ENCODE data around the gene ZNF57. TPM values are rescaled to one million over a fixed set of nuclear protein-coding genes. Genes with fewer than 3 reads are reported as not detected.

ZNF57 gene
- total and polyA plus RNA-seq, 10 donors, result 2.0 to 3.9 (median 2.8) TPM

DNA sequence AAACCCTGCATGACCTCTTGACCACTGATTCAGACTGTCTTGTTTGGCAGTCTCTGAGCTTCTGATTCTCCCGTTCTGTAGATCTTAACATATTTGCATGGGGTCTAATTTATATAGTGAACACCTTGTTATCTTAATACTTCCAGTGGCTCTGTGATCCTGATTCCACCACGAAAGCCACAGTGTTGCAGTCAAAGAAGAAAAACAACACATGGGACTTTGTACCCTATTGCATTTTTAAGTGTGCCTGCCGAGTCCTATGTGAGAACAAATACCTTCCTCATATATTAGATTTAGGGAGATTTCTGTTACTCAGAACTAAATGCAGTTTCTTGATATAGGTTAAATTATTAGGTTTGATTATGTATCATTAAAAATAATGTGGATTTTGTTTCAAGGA lies 45.9 kb upstream of the ZNF57 start:
- TF ChIP-seq POLR2A (IDR thresholded peaks at IDR 0.05), result no peak
- no peak for TF ChIP-seq POLR2AphosphoS5 (IDR thresholded peaks at IDR 0.05)
- TF ChIP-seq, protein P1, sequence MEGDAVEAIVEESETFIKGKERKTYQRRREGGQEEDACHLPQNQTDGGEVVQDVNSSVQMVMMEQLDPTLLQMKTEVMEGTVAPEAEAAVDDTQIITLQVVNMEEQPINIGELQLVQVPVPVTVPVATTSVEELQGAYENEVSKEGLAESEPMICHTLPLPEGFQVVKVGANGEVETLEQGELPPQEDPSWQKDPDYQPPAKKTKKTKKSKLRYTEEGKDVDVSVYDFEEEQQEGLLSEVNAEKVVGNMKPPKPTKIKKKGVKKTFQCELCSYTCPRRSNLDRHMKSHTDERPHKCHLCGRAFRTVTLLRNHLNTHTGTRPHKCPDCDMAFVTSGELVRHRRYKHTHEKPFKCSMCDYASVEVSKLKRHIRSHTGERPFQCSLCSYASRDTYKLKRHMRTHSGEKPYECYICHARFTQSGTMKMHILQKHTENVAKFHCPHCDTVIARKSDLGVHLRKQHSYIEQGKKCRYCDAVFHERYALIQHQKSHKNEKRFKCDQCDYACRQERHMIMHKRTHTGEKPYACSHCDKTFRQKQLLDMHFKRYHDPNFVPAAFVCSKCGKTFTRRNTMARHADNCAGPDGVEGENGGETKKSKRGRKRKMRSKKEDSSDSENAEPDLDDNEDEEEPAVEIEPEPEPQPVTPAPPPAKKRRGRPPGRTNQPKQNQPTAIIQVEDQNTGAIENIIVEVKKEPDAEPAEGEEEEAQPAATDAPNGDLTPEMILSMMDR (IDR thresholded peaks at IDR 0.05 in 8 of 11, conservative IDR thresholded peaks at IDR 0.05 in 3 of 11), result no peak
- no peak for DNase-seq
- Histone ChIP-seq H3K27ac (no peak overlapping the region), H3K27me3 (replicated peaks in 1 of 7) (no peaks in the 10 kb centered on the region), H3K4me1 (no peaks in the 10 kb centered on the region), H3K36me3 (peaks cover 28 to 66% (median 43%) of the 10 kb centered on the region in 6 donors), H3K4me3 (no peak overlapping the region), H3K9me3 (peaks cover 23 to 100% (median 94%) of the 10 kb centered on the region in 8 donors)
- 93 to 98% (median 95%) methylated on average over 3 of the region's 3 CpGs for WGBS, 5 donors
- intact Hi-C loops (cut with DNase I; ENCODE audit: low total_unique reads), result no loop called here

DNA sequence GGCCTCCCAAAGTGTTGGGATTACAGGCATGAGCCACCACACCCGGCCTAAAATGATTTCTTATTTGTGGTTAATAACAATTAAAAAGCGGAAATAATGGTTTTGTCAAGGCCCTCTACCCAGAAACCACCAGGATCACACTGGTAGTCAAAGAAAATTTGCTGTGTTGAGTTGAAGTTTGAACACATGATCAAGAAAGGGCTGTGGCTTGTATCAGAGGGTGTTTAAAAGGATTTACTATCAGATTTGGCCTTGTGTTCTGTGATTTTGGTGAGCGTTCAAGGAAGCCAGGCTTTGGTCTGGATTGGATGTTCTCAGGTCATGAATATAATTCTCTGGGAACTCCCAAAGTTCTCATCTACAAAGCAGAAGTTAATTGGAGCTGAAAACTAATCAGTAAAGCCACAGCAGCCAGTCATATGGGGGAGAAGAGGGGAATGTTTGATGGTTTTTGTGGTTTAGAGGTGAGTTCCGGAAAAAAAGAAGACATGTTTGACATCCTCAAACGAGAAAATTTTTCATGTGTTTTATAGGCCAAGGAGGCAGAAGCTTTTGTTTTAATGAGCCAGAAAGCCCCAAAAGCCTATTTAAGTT lies 44.2 kb upstream of the ZNF57 start:
- DNase-seq, result no peak
- TF ChIP-seq POLR2AphosphoS5 (IDR thresholded peaks at IDR 0.05), result no peak
- Histone ChIP-seq H3K27ac (no peak overlapping the region), H3K36me3 (peaks cover 21 to 49% (median 30%) of the 10 kb centered on the region in 6 donors), H3K27me3 (replicated peaks in 1 of 7) (no peaks in the 10 kb centered on the region), H3K9me3 (peaks cover 16 to 90% (median 77%) of the 10 kb centered on the region in 8 donors), H3K4me3 (no peak overlapping the region), H3K4me1 (no peaks in the 10 kb centered on the region)
- 71 to 86% (median 82%) methylated on average over 5 of the region's 5 CpGs for WGBS, 5 donors
- intact Hi-C loops (cut with DNase I; ENCODE audit: low total_unique reads), result no loop called here

DNA sequence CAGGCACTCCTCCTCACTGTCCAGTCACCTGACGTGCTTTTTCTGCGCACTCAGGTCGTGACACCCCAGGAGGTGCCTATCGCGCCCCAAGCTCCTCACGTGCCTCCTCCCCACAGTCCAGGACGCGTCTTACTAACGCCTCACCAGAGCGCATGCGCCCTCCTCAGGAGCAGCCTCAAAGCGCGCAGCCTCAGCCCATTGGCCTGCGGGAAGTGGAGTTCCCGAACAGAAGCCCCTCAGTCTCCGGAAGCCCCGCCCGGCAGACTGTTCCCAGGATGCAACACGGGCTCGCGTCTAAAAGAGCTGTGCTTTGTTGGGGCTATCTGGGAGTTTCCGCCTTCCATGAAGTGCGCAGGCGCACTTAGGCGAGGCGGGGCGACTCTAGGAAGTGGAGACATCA lies 41.9 kb upstream of the ZNF57 start:
- H3K9me3 ChIP-seq, result peaks cover 0 to 67% (median 54%) of the 10 kb centered on the region in 8 donors
- no peak overlapping the region for H3K27ac ChIP-seq
- H3K36me3 ChIP-seq, result peaks cover 0 to 26% (median 7%) of the 10 kb centered on the region in 6 donors
- intact Hi-C loops (cut with DNase I; ENCODE audit: low total_unique reads), result no loop called here
- H3K4me3 ChIP-seq, result no peak overlapping the region
- DNase-seq, result no peak
- no peaks in the 10 kb centered on the region for H3K27me3 ChIP-seq (replicated peaks in 1 of 7)
- TF ChIP-seq POLR2AphosphoS5 (IDR thresholded peaks at IDR 0.05) (peak in 1 of 3 donors; percentile 48), POLR2A (IDR thresholded peaks at IDR 0.05) (no peak)
- TF ChIP-seq, protein P1 (IDR thresholded peaks at IDR 0.05 in 8 of 11, conservative IDR thresholded peaks at IDR 0.05 in 3 of 11), result no peak
- WGBS, 5 donors, result 71 to 86% (median 81%) methylated on average over 20 to 27 of the region's 27 CpGs
- H3K4me1 ChIP-seq, result no peaks in the 10 kb centered on the region

DNA sequence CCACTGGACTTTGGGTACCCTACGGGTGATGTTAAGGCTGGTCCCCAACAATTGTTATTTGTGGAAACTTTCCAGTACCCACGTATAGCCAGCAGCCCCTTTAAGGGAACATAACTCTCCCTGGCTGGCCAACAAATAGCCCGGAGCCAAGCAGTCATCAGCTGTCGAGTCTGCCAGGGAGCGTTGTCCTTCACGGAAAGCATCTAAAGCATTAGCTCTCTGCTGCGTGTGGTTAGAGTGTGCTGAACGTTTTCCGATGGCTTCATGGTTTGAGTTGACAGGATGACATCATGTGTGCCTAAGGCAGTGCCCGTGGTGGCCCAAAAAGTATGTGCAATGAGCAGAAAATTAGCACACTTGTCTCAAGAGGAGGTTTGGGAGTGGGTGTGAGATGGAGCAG lies 36.9 kb upstream of the ZNF57 start:
- DNase-seq, result no peak
- no peak overlapping the region for H3K4me3 ChIP-seq
- WGBS, 5 donors, result 84 to 91% (median 87%) methylated on average over 9 to 10 of the region's 10 CpGs
- no peaks in the 10 kb centered on the region for H3K36me3 ChIP-seq
- no peaks in the 10 kb centered on the region for H3K27me3 ChIP-seq (replicated peaks in 1 of 7)
- no peak overlapping the region for H3K27ac ChIP-seq
- TF ChIP-seq, protein P1 (IDR thresholded peaks at IDR 0.05 in 8 of 11, conservative IDR thresholded peaks at IDR 0.05 in 3 of 11), result no peak
- TF ChIP-seq POLR2A (IDR thresholded peaks at IDR 0.05) (no peak), POLR2AphosphoS5 (IDR thresholded peaks at IDR 0.05) (no peak)
- intact Hi-C loops (cut with DNase I; ENCODE audit: low total_unique reads), result no loop called here
- no peaks in the 10 kb centered on the region for H3K4me1 ChIP-seq
- peaks cover 0 to 18% (median 5%) of the 10 kb centered on the region in 8 donors for H3K9me3 ChIP-seq
